Liver (tissue), 2 donors: ENCODE measurements around the gene ATP6V0E2.

Experiments used
- CTCF ChIP-seq: fragments of 150-350 bp; IDR thresholded peaks from 2 replicates; pipeline ENCODE4 v1.5.1; 2017; ENCODE audit warnings: improper control_type of control experiment, low read depth, low read length; ENCODE audit not compliant: missing input control
- REST ChIP-seq: IDR thresholded peaks from 2 replicates; pipeline ENCODE4 v1.6.1; 2016; ENCODE audit warnings: antibody characterized with exemption, mild to moderate bottlenecking
- donor health status: healthy.

GRCh38 chr7:149826344-149827088, 47.3 kb upstream of the ATP6V0E2 start:
- TF ChIP-seq REST: no peak
- no peak for TF ChIP-seq CTCF
